D721Med (cell line): ENCODE measurements around the gene AGPAT2.

Experiments
- DNase-seq: peaks from one replicate; pipeline ENCODE4 v3.0.0; 2011; ENCODE audit warnings: low spot score; ENCODE audit not compliant: insufficient read length
- FAIRE-seq: peaks from 2 replicates; lab custom pipeline; 2011; peaks lifted over from hg19 to GRCh38; lab: Jason Lieb, UNC
- TF ChIP-seq, protein P1 (sequence below): IDR thresholded peaks from 2 replicates; pipeline ENCODE4 v1.5.1; 2012; ENCODE audit warnings: mild to moderate bottlenecking, control low read depth; ENCODE audit not compliant: insufficient read depth; ENCODE audit errors: missing control alignments

Gene AGPAT2

GRCh38 chr9:136681945-136682699 lies 5.1 kb downstream of the AGPAT2 start:
- FAIRE-seq = no peak
- TF ChIP-seq, protein P1, sequence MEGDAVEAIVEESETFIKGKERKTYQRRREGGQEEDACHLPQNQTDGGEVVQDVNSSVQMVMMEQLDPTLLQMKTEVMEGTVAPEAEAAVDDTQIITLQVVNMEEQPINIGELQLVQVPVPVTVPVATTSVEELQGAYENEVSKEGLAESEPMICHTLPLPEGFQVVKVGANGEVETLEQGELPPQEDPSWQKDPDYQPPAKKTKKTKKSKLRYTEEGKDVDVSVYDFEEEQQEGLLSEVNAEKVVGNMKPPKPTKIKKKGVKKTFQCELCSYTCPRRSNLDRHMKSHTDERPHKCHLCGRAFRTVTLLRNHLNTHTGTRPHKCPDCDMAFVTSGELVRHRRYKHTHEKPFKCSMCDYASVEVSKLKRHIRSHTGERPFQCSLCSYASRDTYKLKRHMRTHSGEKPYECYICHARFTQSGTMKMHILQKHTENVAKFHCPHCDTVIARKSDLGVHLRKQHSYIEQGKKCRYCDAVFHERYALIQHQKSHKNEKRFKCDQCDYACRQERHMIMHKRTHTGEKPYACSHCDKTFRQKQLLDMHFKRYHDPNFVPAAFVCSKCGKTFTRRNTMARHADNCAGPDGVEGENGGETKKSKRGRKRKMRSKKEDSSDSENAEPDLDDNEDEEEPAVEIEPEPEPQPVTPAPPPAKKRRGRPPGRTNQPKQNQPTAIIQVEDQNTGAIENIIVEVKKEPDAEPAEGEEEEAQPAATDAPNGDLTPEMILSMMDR = no peak
- no peak for DNase-seq

GRCh38 chr9:136681029-136681428 lies 6.2 kb downstream of the AGPAT2 start:
- DNase-seq (no peak), FAIRE-seq (no peak)
- TF ChIP-seq, protein P1 = no peak

DNA sequence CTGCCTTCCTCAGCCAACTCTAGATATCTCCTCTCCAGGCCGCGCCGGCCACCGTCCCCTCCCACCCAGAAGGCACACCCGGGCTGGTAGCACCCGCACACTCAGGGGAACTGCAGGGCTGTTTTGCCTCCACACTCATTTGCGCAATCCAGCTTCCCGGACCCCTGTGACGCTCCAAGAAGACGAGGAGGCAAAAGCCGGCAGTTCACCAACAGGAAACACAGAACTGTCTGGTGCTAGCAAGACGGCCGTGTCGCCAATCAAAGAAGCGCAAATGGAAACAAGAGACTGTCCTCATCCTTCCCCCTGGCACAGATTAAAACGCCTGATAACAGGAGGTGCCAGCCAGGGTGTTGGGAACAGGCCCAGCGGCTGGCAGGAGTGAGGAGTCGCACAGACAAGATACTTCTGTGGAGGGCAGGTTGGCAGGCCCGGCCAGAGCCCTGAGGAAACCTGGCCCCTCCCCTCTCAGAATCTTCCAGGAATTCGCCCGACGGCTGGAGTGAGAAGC lies 7.8 kb downstream of the AGPAT2 start:
- FAIRE-seq = no peak
- TF ChIP-seq, protein P1 = no peak
- DNase-seq = no peak

DNA sequence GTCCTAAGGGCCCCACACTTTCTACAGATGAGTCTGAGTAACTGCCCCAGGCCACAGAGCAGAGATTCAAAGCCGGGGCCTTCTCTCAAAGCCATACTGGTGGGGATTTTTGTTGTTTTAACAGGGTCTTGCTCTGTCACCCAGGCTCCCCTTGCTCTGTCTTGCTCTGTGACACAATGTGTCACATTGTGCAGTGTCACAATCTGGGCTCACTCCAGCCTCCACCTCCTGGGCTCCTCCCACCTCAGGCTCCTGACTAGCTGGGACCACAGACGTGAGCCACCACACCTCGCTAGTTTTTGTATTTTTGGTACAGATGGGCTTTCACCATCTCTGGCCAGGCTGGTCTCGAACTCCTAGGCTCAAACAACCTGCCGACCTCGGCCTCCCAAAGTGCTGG lies 8.6 kb downstream of the AGPAT2 start:
- TF ChIP-seq, protein P1 = no peak
- DNase-seq (no peak), FAIRE-seq (no peak)

- TF ChIP-seq, protein P1 = no peak
- no peak for FAIRE-seq
- no peak for DNase-seq
Observed at GRCh38 chr9:136678034-136678433, 9.2 kb downstream of the AGPAT2 start.

DNA sequence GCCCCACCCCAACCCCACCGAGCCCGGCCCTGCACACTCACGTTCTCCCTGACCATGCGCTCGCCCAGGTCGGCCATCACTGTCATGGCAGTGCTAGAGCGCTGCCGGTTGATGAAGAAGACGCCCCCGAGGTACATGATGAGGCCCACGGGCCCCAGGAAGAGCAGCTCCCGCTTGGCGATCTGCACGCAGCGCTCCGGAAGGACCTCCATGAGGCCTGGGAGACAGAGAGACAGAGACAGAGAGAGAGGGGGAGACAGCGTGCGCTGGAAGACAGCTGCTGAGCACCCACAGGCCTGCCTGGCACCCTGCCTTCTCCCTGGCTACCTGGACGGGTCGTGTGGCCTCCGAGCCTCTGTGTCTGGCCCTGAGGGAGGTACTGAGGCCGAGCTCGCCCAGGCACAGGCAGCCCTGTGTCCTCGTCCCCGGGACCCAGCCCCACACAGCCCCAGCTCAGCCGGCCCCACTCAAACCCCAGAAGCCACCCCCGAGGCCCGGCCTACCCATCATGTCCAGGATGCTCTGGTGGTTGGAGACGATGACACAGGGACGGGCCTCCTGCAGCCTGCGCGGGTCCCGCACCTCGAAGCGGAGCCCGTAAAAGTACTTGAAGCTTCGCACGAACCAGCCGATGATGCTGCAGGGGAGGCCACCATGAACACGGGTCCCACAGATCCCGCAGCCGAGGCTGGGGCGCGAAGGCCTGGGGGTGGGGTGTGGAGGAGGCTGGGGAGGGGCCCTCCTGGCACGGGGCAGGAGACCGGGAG lies 10.2 kb downstream of the AGPAT2 start:
- no peak for FAIRE-seq
- no peak for DNase-seq
- TF ChIP-seq, protein P1 = no peak
